Middle frontal gyrus (tissue), 1 donor: Measurements from ENCODE around the gene CALCA.
"Not testable (repeated sequence)": the region's sequence is repeated elsewhere in the genome, so short reads cannot be mapped to it uniquely, and the experiment has no call there.

Experiments
- DNase-seq: peaks from one replicate; pipeline ENCODE4 v3.0.0-alpha.2; 2015; ENCODE audit warnings: low spot score; ENCODE audit errors: extremely low spot score

CALCA gene, protein sequence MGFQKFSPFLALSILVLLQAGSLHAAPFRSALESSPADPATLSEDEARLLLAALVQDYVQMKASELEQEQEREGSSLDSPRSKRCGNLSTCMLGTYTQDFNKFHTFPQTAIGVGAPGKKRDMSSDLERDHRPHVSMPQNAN

DNA sequence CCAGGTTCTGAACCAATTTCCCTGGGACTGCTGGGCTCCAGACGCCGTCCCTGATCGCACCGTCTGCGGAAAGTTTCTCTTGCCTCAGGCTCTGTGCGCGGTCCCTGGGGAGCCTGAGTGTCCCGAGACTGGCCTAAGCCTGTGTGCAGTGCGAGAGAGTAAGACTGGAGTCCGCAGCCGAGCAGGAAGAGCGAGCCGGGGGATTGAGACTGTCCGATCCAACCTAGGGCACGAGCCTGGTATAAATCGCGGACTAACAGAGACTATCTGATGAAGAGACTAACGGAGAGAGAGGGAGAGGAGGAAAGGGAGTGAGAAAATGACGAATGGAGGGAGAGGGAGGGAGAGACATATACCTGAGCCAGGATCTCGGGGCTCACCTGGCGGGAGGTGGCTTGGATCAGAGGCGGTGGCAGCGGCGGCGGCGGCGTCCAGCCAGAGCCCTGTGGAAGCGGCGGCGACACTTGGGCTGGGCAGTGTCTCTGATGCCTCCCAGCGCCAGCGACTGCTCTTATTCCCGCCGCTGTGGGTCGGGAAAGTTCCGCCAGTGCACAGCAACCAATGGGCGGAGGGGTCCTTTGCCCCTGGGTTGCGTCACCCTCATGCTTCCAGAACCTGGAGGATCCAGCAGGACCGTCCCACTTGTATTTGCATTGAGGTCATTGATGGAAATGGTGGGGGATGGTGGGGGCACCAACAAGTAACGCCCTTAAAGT lies at the start of gene CALCA:
Gene CALCA, minus strand, starts transcription at position 487 of the 716 bp plus-strand sequence. CDS start 1,159 bp downstream, outside the sequence.
- DNase-seq: no peak

- no peak for DNase-seq
These were observed 44.0 kb upstream of the CALCA start for GRCh38 chr11:15016200-15016599.

DNA sequence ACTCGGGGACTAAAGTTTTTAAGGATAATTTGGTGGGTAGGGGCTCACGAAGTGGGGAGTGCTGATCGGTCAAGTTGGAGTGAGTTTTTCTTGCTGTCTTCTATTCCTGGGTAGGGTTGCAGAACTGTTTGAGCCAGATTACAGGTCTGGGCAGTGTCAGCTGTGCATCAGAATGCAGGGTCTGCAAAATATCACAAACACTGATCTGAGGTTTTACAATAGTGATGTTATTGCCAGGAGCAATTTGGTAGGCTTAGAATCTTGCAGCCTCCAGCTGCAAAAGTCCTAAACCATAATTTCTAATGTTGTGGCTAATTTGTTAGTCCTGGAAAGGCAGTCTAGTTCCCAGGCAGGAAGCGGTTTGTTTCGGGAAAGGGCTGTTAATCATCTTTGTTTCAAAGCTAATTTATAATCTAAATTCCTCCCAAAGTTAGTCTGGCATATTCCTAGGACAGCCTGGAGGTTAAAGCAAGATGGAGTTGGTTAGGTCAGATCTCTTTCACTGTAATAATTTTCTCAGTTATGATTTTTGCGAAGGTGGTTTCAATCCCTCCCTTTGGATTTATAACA lies 39.7 kb upstream of the CALCA start:
- no peak for DNase-seq

DNA sequence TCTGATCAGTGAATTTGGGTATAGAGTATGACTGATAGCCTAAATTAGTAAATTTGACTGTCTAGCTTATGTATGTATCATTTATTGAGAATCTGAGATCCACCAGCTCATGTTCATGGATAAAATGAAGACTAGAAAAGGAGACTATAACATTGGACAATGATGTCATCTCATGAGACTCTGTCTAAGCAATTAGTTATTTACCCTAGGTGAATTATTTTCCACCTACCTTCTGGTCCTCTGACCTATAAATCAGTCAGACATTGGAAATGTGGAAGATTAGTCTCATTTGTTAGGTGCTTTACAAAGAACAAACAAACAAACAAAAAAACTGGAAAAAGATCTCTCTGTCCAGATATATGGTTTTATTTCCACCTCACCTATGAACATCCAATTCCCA lies 38.7 kb upstream of the CALCA start:
- DNase-seq: no peak

DNA sequence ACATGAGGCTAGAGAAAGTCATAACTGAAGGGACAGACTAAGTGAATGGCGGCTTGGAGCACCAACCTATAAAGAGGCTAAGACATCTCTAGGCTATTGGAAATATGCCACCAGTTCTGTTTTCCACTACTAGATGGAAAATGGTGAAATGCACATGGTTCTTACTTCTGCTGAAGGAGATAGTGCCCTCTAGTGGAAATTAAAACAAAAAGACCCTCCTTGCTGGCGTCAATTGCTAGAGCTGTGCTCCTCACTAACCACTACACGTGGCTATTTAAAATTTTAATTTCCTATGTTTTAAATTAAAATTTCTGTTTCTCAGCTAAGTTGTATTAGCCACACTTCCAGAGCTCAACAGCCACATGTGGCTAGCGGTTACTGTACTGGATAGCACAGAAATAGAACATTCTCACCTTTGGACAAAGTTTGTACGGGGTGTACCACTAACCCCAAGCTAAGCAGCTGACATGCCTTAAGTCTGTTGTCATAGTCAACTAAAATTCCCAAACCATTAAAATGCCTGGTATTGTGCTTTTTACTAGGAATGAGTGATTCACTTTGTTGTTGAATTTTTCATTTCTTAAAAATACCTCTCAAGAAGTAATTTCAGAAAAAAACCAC lies 34.1 kb upstream of the CALCA start:
- DNase-seq: no peak

- not testable (repeated sequence) for DNase-seq
These were observed 16.0 kb upstream of the CALCA start for GRCh38 chr11:14988133-14988532.

- DNase-seq: no peak
These were observed 9.4 kb upstream of the CALCA start for GRCh38 chr11:14981507-14981906.

GRCh38 chr11:14980854-14981253 lies 8.7 kb upstream of the CALCA start:
- no peak for DNase-seq

GRCh38 chr11:14977101-14977880 lies 5.1 kb upstream of the CALCA start:
- no peak for DNase-seq

DNA sequence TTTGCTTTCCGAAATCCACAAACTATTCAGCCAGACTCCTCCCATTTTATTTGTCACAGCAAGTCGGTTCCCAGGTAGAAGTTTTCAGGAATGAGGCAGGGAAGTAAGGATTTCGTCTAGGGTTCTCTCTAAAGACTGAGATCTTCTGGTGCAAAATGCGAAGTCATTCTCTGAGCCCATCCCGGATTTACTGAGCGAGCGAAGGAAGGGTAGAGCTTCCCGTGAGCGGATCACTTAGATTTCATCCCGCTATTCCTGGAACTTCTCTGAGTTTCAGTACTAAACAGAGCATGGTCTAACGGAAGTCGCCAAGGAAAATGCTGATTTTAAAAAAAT lies 3.1 kb upstream of the CALCA start:
- no peak for DNase-seq

GRCh38 chr11:14974515-14975251 lies 2.5 kb upstream of the CALCA start:
- DNase-seq: no peak

- no peak for DNase-seq
These were observed 1.7 kb upstream of the CALCA start for GRCh38 chr11:14973621-14974514.

DNA sequence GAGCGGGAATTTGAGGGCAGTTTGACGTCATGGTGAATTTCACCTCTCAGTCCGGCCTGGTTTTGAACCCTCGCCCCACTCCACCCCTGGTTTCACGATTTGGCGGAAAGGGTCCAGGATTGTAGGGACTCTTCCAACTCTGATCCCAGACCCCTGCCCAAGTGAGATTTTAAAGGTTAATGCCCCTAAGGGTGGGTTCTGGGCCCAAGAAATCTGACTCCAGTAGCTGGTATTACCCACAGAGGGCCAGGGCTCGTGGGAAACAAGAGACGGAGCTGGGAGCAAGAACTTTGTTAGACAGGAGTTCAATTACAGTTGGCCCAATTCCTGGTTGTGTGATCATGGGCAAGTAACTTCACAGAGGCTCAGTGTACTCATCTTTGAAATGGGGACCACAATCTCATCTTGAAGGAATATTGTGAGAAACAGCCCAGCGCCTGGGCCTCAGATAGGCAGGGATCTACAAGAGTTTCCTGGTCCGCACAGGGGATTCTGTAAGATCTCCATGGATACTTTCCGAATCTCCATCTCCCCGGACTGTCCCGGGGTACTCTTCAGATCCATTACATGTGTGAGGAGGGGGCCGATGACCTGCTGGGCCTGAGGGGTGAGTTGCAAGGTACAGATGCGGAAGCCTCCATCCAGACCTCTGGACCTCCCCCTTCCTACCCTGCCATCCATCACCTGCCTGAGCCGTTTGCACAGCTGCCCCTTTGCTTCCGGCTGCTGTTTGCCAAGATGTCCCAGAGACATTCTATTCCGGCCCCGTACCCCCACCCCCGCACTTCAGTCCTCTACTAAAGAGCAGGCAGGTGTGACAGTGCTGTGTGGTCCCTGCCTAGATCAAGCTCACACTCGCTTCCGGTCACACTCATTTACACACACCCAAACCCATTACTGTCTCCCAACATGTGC lies 687 bp upstream of the CALCA start:
- no peak for DNase-seq

GRCh38 chr11:14969901-14970323 lies 2.2 kb downstream of the CALCA start:
- DNase-seq: no peak

DNA sequence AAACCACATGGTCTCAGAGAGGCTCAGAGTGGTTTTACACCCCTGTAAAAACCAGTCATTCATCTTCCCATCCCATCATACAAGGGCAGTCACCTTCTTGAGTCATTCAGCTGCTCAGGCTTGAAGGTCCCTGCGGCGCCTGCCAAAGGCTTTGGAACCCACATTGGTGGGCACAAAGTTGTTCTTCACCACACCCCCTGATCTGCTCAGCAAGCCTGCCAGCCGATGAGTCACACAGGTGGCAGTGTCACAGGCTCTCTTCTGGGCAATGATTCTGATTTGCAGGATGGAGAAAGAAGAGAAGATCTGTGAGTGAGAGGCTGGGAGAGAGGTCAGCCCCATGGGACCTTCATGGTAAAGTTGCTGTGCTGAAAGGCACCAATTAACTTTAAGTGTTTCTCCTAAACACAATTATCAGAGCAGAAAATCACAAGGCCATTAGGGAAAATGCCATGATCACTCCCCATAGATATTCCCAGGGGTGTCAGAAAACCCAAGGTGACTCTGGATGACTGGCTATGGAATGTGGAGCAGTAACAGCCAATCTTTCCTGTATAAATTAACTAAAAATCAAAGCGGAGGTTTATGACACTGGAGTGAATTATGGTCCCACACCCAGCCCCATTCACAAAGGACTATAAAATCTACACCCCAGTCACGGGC lies 4.4 kb downstream of the CALCA start:
- DNase-seq: no peak

GRCh38 chr11:14956111-14956510 lies 16.0 kb downstream of the CALCA start:
- DNase-seq: no peak

- DNase-seq: no peak
These were observed 17.6 kb downstream of the CALCA start for GRCh38 chr11:14954581-14954980.

- no peak for DNase-seq
These were observed 18.2 kb downstream of the CALCA start for GRCh38 chr11:14953904-14954303.
